Medulla oblongata (tissue), 1 donor: ENCODE measurements around the gene FCRLB.
A peak's percentile ranks its signal among the peaks of the same experiment; 100 is the strongest.
"Not testable (repeated sequence)": the region's sequence is repeated elsewhere in the genome, so short reads cannot be mapped to it uniquely, and the experiment has no call there.

Experiments used
- DNase-seq: peaks from one replicate; pipeline ENCODE4 v3.0.0-alpha.2; 2015; ENCODE audit errors: extremely low spot score

Gene FCRLB

GRCh38 chr1:161739865-161740566 lies 18.7 kb downstream of the FCRLB start:
- peak; percentile 79 for DNase-seq

- no peak for DNase-seq
Observed at GRCh38 chr1:161740921-161741320, 19.6 kb downstream of the FCRLB start.

DNA sequence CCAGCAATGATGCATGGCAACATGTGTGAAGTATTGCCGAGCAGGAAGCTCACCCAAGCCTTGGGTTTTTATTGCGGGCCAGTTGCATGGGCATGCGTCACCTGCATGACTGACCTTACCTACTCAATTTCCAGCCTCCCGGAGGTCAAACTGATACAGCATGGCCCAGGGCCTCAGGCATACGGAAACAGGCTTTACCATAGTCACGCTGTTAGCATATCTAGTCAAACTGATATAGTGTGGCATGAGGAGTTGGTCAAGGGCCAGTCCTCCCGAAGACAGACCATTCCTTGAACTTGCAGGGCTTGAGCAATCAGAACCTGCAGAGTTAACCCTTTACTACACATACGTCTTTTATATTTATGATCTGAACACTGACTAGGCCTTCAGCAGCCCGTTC lies 21.9 kb downstream of the FCRLB start:
- DNase-seq: no peak

- DNase-seq: no peak
Observed at GRCh38 chr1:161747801-161748200, 26.5 kb downstream of the FCRLB start.

DNA sequence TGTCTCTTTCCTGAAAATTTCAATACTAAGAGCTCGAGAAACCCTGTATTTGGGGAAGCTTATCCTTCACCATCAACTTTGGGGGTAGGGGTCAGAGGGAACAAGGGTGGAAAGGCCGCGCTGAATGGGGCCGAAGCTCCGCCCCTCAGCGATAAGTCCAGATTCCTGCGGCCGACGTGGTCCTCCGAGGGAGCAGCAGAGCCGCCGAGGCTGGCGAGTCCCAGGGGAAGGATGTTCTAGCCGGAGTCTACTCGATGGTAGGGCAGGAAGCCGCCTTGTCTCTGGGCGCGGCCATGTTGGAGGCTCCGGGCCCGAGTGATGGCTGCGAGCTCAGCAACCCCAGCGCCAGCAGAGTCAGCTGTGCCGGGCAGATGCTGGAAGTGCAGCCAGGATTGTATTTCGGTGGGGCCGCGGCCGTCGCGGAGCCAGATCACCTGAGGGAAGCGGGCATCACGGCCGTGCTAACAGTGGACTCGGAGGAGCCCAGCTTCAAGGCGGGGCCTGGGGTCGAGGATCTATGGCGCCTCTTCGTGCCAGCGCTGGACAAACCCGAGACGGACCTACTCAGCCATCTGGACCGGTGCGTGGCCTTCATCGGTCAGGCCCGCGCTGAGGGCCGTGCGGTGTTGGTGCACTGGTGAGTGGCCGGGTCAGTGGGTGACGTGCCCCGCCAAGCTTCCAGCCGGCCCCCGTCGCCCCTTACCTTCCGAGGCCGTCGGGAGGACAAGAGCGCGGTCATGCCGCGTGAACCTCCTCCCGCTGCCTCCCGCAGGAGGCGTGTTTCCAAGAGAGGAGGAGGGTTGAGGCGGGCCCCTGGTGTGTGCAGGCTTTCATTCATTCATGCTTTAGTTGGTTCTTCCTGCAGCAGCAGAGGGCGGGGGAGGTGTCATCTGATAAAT lies 28.4 kb downstream of the FCRLB start, which contains the start of gene DUSP12:
Gene DUSP12, plus strand, starts transcription at position 278 of the 899 bp plus-strand sequence. Its CDS starts 16 bp downstream, at position 294.
- peak; percentile 95 for DNase-seq

GRCh38 chr1:161763522-161764098 lies 42.3 kb downstream of the FCRLB start:
- DNase-seq: no peak

- DNase-seq: peak; percentile 92
Observed at GRCh38 chr1:161766102-161766981, 45.0 kb downstream of the FCRLB start, which contains the start of gene ATF6. Gene ATF6, plus strand, starts transcription at chr1:161766320. Its CDS starts 41 bp downstream, at chr1:161766361.

DNA sequence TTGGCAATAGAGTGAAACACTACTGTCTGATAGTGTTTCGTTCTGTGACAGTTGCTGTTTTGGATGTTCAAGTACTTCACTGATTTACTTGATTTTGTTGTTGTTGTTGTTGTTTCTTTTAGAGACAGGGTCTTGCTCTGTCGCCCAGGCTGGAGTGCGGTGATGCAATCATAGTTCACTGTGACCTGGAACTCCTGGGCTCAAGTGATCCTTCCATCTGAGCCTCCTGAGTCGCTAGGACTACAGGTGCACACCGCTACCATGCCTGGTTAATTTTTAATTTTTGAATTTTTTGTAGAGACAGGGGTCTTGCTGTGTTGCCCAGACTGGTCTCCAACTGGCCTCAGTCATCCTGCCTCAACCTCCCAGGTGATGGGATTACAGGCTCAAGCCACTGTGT lies 47.1 kb downstream of the FCRLB start:
- no peak for DNase-seq

DNA sequence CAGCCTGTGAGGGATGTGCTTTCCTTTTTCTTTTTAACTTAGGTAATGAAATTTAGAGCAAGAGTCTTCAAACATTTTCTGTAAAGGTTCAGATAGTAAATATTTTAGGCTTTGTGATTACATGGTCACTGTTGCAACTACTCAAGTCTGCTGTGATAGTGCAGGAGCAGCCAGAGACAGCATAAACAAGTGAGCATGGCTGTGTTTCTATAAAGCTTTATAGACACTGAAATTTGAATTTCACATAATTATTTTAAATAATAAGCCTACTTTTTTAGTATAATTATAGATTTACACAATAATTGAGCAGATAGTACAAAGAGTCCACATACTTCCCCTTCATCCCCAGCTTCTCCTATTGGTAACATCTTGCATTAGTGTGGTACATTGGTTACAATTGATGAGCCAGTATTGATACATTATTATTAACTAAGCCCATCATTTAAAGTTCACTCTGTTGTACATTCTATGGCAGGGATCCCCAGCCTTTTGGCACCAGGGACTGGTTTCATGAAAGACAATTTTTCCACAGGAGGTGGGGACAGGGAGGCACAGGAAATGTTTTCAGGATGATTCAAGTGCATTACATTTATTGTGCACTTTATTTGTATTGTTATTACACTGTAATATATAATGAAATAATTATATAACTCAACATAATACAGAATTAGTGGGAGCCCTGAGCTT lies 47.8 kb downstream of the FCRLB start:
- DNase-seq: no peak

DNA sequence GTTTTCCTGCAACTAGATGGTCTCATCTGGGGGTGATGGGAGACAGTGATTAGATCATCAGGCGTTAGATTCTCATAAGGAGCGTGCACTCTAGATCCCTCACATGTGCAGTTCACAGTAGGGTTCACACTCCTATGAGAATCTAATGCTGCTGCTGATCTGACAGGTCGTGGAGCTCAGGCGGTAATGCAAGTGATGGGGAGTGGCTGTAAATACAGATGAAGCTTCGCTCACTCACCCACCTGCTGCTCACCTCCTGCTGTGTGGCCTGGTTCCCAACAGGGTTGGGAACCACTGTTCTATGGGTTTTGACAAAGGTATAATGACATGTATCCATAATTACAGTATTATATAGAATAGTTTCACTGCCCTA lies 48.3 kb downstream of the FCRLB start:
- DNase-seq: not testable (repeated sequence)

DNA sequence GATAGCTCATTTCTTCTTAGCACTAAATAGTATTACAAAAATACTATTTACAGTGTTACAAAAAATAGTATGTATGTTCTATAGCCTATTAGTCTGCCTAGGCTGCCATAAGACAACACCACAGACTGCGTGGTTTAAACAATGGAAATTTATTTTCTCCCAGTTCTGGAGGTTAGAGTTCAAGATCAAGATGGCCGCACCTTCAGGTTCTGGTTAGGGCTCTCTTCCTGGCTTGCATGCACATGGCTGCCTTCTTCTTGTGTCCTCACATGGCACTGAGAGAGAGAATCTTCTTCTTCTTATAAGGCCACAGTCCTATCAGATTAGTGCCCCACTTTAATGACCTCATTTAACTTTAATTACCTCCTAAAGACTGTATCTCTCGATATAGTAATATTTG lies 48.9 kb downstream of the FCRLB start:
- no peak for DNase-seq

DNA sequence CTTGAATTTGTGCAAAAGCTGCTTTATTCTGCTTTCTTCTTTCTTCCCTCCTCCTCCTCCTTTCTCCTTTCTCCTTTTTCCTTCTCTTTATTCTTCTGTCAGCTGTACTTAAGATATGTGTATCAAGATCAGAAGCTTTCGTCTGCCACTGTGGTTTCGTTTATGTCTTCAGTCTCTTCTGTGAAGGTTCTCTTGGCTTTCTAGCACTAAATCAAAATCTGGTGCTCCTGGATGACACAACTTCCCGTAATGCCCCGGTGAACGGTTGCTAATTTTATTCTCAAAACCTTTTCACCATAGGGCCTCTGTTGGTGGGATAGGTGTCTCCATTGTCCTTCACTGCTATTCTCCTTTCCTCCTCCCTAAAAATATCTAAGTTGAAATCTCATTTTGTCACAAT lies 49.8 kb downstream of the FCRLB start:
- no peak for DNase-seq

- no peak for DNase-seq
Observed at GRCh38 chr1:161771973-161772372, 50.6 kb downstream of the FCRLB start.

- DNase-seq: peak; percentile 41
Observed at GRCh38 chr1:161772397-161772796, 51.1 kb downstream of the FCRLB start.

DNA sequence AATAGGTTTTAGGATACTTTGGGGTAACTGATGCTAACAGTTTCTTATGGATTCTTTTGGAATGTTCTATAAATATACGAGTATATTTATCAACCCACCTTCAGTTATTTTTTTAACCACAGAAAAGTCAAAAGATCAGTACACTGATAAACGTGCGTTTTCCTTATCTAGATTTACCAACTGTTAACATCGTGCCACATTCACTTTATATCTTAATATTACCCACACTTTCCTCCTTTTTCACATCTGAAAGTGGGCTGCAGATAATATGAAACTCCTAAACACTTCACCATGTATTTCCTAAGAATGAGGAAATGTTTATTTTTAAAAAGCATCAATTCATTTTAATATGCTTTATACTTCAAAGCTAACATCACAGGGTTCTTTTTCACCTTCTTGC lies 52.4 kb downstream of the FCRLB start:
- no peak for DNase-seq

- DNase-seq: no peak
Observed at GRCh38 chr1:161777261-161777660, 55.9 kb downstream of the FCRLB start.
